HCT116 (cell line): ENCODE results near the gene KCNK2. TPM values are rescaled to one million over a fixed set of nuclear protein-coding genes. Genes with fewer than 3 reads are reported as not detected.

Experiments used
- ATAC-seq: fragments of 200-7000 bp; cut with Tn5 transposase; 2 replicates; pipeline ENCODE4 v1.9.1; 2020; ENCODE audit warnings: mild to moderate bottlenecking, moderate library complexity
- BruUV-seq: library from RNA; stranded (reverse); fragments of 400-500 nt; replicated peaks from 2 replicates; lab custom pipeline; 2021; lab: Mats Ljungman, UMichigan
- CTCF ChIA-PET: fragments of 300-600 bp; sonication (Branson Sonifier 250); formaldehyde crosslinking; loops from one replicate; lab custom pipeline; 2021; ENCODE audit warnings: antibody characterized with exemption; lab: Charles Lee
- POLR2A ChIA-PET: fragments of 300-600, 350-600 bp; sonication (Branson Sonifier 250); formaldehyde crosslinking; loops from one replicate; lab custom pipeline; 2021; ENCODE audit warnings: antibody characterized with exemption; lab: Charles Lee
- RAD21 ChIA-PET, 2 experiments: fragments of 300-600 bp; sonication (Branson Sonifier 250); formaldehyde crosslinking; loops; one replicate each; lab custom pipeline; 2023; ENCODE audit warnings: low total read pairs in 2 of 2; ENCODE audit not compliant: uncharacterized antibody in 2 of 2, unreplicated experiment in 2 of 2, low non-redundant PET in 1 of 2; lab: Charles Lee
- DNase-seq: peaks from one replicate; pipeline ENCODE4 v3.0.0-alpha.2; 2010; ENCODE audit warnings: low read depth, low spot score
- H2AFZ ChIP-seq: fragments of 200-600 bp; shearing (Covaris generic), sonication (generic); 2 replicates; pipeline ENCODE4 v1.6.1; 2017; ENCODE audit warnings: low read depth, mixed run types, mixed read lengths, antibody characterized with exemption, low read length; ENCODE audit not compliant: poor library complexity, severe bottlenecking
- H3K27ac ChIP-seq: 2 replicates; pipeline ENCODE4 v1.5.1; 2012; ENCODE audit warnings: low read depth, low read length
- H3K27me3 ChIP-seq: fragments of 200-600 bp; sonication (generic); 2 replicates; pipeline ENCODE4 v1.6.1; 2016; ENCODE audit warnings: mixed run types, low read length, mixed read lengths; ENCODE audit not compliant: insufficient read depth
- H3K36me3 ChIP-seq, 2 experiments: fragments of 200-500 bp in 1 of 2; fragments of 200-600 bp in 1 of 2; sonication (Bioruptor generic) in 1 of 2; sonication (generic) in 1 of 2; 2 replicates each; pipeline versions ENCODE4 v1.5.1 to v1.6.1; 2014 to 2016; ENCODE audit warnings: low read length in 2 of 2, inconsistent platforms in 1 of 2, mixed read lengths in 1 of 2, mixed run types in 1 of 2; ENCODE audit not compliant: insufficient read depth in 2 of 2, control insufficient read depth in 1 of 2
- H3K4me1 ChIP-seq, 2 experiments: fragments of 200-600 bp in 1 of 2; sonication (generic) in 1 of 2; 2 replicates each; pipeline versions ENCODE4 v1.5.1 to v1.6.1; 2012 to 2017; ENCODE audit warnings: low read length in 2 of 2, inconsistent platforms in 1 of 2, mild to moderate bottlenecking in 1 of 2, mixed read lengths in 1 of 2, mixed run types in 1 of 2, moderate library complexity in 1 of 2; ENCODE audit not compliant: insufficient read depth in 2 of 2, control insufficient read depth in 1 of 2
- H3K4me2 ChIP-seq: fragments of 200-600 bp; sonication (generic); 2 replicates; pipeline ENCODE4 v1.6.1; 2017; ENCODE audit warnings: mixed run types, low read length, mixed read lengths
- H3K4me3 ChIP-seq, 2 experiments: fragments of 200-600 bp in 1 of 2; sonication (generic) in 1 of 2; replicated peaks in 1 of 2; 2 replicates each; pipeline ENCODE4 v1.5.1; 2011 to 2016; ENCODE audit warnings: low read length in 2 of 2, control low read depth in 1 of 2, low read depth in 1 of 2, mild to moderate bottlenecking in 1 of 2, mixed read lengths in 1 of 2, mixed run types in 1 of 2
- H3K79me2 ChIP-seq: fragments of 200-600 bp; sonication (generic); 2 replicates; pipeline ENCODE4 v1.6.1; 2017; ENCODE audit warnings: mild to moderate bottlenecking, mixed run types, low read length, moderate library complexity, mixed read lengths; ENCODE audit not compliant: insufficient read depth
- H3K9ac ChIP-seq: fragments of 200-600 bp; sonication (generic); 2 replicates; pipeline ENCODE4 v1.6.1; 2016; ENCODE audit warnings: low read length, mixed read lengths
- H3K9me2 ChIP-seq: fragments of 200-600 bp; sonication (generic), shearing (Covaris generic); 2 replicates; pipeline ENCODE4 v1.6.1; 2017; ENCODE audit warnings: mixed run types, mild to moderate bottlenecking, moderate library complexity; ENCODE audit not compliant: insufficient read depth
- H3K9me3 ChIP-seq, 2 experiments: fragments of 200-500 bp in 1 of 2; fragments of 200-600 bp in 1 of 2; sonication (Bioruptor generic) in 1 of 2; sonication (generic) in 1 of 2; 2 replicates each; pipeline ENCODE4 v1.6.1; 2014 to 2017; ENCODE audit warnings: low read length in 2 of 2, mixed read lengths in 2 of 2, inconsistent platforms in 1 of 2, low read depth in 1 of 2, mild to moderate bottlenecking in 1 of 2, mixed run types in 1 of 2, moderate library complexity in 1 of 2; ENCODE audit not compliant: control insufficient read depth in 1 of 2, insufficient read depth in 1 of 2
- H4K20me1 ChIP-seq: fragments of 200-600 bp; sonication (generic), shearing (Covaris generic); 2 replicates; pipeline ENCODE4 v1.6.1; 2017; ENCODE audit warnings: mixed run types, mild to moderate bottlenecking, moderate library complexity; ENCODE audit not compliant: insufficient read depth
- CBX3 ChIP-seq: IDR thresholded peaks from 2 replicates; pipeline ENCODE4 v1.6.1; 2012; ENCODE audit warnings: low read depth
- CEBPB ChIP-seq: IDR thresholded peaks from 2 replicates; pipeline ENCODE4 v1.6.1; 2012; ENCODE audit warnings: low read depth
- CTCF ChIP-seq, 3 experiments: fragments of 200-600 bp in 1 of 3; sonication (generic) in 1 of 3; IDR thresholded peaks in 2 of 3; conservative IDR thresholded peaks in 1 of 3; 2 replicates each; pipeline ENCODE4 v1.5.1; 2012 to 2017; ENCODE audit warnings: low read depth in 2 of 3, low read length in 2 of 3, antibody characterized with exemption in 1 of 3, borderline replicate concordance in 1 of 3, control low read depth in 1 of 3, mild to moderate bottlenecking in 1 of 3, mixed read lengths in 1 of 3, mixed run types in 1 of 3, moderate library complexity in 1 of 3; ENCODE audit not compliant: insufficient read depth in 1 of 3
- EGR1 ChIP-seq: IDR thresholded peaks from 2 replicates; pipeline ENCODE4 v1.6.1; 2012; ENCODE audit warnings: low read depth
- ELF1 ChIP-seq: IDR thresholded peaks from 2 replicates; pipeline ENCODE4 v1.6.1; 2012; ENCODE audit warnings: low read depth, borderline replicate concordance
- EZH2phosphoT487 ChIP-seq: fragments of 200-600 bp; IDR thresholded peaks from 2 replicates; pipeline ENCODE4 v1.6.1; 2018; ENCODE audit warnings: antibody characterized with exemption, borderline replicate concordance
- JUND ChIP-seq: IDR thresholded peaks from 2 replicates; pipeline ENCODE4 v1.6.1; 2012
- POLR2A ChIP-seq: IDR thresholded peaks from 2 replicates; pipeline ENCODE4 v1.7.0; 2011; ENCODE audit warnings: borderline replicate concordance; ENCODE audit not compliant: insufficient read depth, insufficient read length; ENCODE audit errors: extremely low read depth
- POLR2AphosphoS5 ChIP-seq: IDR thresholded peaks from 2 replicates; pipeline ENCODE4 v1.6.1; 2011; ENCODE audit warnings: mild to moderate bottlenecking, low read depth, low read length, moderate library complexity
- RAD21 ChIP-seq: IDR thresholded peaks from 2 replicates; pipeline ENCODE4 v1.6.1; 2012; ENCODE audit warnings: low read depth, mild to moderate bottlenecking
- SIN3A ChIP-seq: IDR thresholded peaks from 2 replicates; pipeline ENCODE4 v1.6.1; 2012; ENCODE audit warnings: low read depth
- SP1 ChIP-seq: IDR thresholded peaks from 2 replicates; pipeline ENCODE4 v1.6.1; 2012; ENCODE audit warnings: low read depth
- SRF ChIP-seq: IDR thresholded peaks from 2 replicates; pipeline ENCODE4 v1.6.1; 2012; ENCODE audit warnings: low read depth
- ZNF274 ChIP-seq: fragments of 200-500 bp; sonication (Bioruptor generic); IDR thresholded peaks from 2 replicates; pipeline ENCODE4 v1.6.1; 2014; ENCODE audit warnings: mild to moderate bottlenecking, low read depth, low read length, inconsistent platforms
- intact Hi-C: fragments of 100-400 bp; cut with micrococcal nuclease; formaldehyde crosslinking; loops from 2 replicates; pipeline ENCODE4 v1.10.0; 2022
- total RNA-seq: library from RNA; stranded (reverse); gene quantifications from one replicate; pipeline ENCODE4 v1.2.1, GENCODE V29; 2021; ENCODE audit not compliant: unreplicated experiment
- TF ChIP-seq, protein P1 (sequence below): IDR thresholded peaks from 2 replicates; pipeline ENCODE4 v1.6.1; 2012
- TF ChIP-seq, protein P2 (sequence below): IDR thresholded peaks from 2 replicates; pipeline ENCODE4 v1.6.1; 2011; ENCODE audit warnings: mild to moderate bottlenecking, low read length, moderate library complexity; ENCODE audit not compliant: insufficient replicate concordance; ENCODE audit errors: extremely low read depth
- TF ChIP-seq, protein P3 (sequence below): IDR thresholded peaks from 2 replicates; pipeline ENCODE4 v1.6.1; 2012; ENCODE audit warnings: low read depth

KCNK2 gene
- total RNA-seq, 1 experiment from 2014 or later = 0.27 TPM

- TF ChIP-seq POLR2AphosphoS5 (no peak), ELF1 (no peak), POLR2A (no peak), JUND (no peak)
Measured at GRCh38 chr1:215282557-215282956, 200.0 kb downstream of the KCNK2 start (continued).

- TF ChIP-seq RAD21 (no peak), CTCF (IDR thresholded peaks at IDR 0.05 in 2 of 3, conservative IDR thresholded peaks at IDR 0.05 in 1 of 3; ENCODE audit: borderline replicate concordance in 1 of 3, insufficient read depth in 1 of 3, low read depth in 2 of 3, low read length in 2 of 3) (no peak), CBX3 (no peak), ZNF274 (no peak), CEBPB (no peak), SRF (no peak), EGR1 (no peak), EZH2phosphoT487 (no peak), ELF1 (no peak), SP1 (no peak), POLR2A (no peak), POLR2AphosphoS5 (no peak), JUND (no peak), SIN3A (no peak)
- TF ChIP-seq, protein P1, sequence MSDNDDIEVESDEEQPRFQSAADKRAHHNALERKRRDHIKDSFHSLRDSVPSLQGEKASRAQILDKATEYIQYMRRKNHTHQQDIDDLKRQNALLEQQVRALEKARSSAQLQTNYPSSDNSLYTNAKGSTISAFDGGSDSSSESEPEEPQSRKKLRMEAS = no peak
- TF ChIP-seq, protein P2, sequence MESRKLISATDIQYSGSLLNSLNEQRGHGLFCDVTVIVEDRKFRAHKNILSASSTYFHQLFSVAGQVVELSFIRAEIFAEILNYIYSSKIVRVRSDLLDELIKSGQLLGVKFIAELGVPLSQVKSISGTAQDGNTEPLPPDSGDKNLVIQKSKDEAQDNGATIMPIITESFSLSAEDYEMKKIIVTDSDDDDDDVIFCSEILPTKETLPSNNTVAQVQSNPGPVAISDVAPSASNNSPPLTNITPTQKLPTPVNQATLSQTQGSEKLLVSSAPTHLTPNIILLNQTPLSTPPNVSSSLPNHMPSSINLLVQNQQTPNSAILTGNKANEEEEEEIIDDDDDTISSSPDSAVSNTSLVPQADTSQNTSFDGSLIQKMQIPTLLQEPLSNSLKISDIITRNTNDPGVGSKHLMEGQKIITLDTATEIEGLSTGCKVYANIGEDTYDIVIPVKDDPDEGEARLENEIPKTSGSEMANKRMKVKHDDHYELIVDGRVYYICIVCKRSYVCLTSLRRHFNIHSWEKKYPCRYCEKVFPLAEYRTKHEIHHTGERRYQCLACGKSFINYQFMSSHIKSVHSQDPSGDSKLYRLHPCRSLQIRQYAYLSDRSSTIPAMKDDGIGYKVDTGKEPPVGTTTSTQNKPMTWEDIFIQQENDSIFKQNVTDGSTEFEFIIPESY = no peak
- TF ChIP-seq, protein P3, sequence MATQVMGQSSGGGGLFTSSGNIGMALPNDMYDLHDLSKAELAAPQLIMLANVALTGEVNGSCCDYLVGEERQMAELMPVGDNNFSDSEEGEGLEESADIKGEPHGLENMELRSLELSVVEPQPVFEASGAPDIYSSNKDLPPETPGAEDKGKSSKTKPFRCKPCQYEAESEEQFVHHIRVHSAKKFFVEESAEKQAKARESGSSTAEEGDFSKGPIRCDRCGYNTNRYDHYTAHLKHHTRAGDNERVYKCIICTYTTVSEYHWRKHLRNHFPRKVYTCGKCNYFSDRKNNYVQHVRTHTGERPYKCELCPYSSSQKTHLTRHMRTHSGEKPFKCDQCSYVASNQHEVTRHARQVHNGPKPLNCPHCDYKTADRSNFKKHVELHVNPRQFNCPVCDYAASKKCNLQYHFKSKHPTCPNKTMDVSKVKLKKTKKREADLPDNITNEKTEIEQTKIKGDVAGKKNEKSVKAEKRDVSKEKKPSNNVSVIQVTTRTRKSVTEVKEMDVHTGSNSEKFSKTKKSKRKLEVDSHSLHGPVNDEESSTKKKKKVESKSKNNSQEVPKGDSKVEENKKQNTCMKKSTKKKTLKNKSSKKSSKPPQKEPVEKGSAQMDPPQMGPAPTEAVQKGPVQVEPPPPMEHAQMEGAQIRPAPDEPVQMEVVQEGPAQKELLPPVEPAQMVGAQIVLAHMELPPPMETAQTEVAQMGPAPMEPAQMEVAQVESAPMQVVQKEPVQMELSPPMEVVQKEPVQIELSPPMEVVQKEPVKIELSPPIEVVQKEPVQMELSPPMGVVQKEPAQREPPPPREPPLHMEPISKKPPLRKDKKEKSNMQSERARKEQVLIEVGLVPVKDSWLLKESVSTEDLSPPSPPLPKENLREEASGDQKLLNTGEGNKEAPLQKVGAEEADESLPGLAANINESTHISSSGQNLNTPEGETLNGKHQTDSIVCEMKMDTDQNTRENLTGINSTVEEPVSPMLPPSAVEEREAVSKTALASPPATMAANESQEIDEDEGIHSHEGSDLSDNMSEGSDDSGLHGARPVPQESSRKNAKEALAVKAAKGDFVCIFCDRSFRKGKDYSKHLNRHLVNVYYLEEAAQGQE = no peak
- Histone ChIP-seq H3K9me2 (no peaks in the 10 kb centered on the region), H3K4me3 (no peak overlapping the region), H3K4me1 (no peaks in the 10 kb centered on the region), H3K79me2 (no peaks in the 10 kb centered on the region), H3K36me3 (no peaks in the 10 kb centered on the region), H3K4me2 (no peak overlapping the region), H3K9me3 (no peaks in the 10 kb centered on the region), H3K27me3 (no peaks in the 10 kb centered on the region), H3K9ac (no peak overlapping the region), H3K27ac (no peak overlapping the region), H4K20me1 (no peaks in the 10 kb centered on the region), H2AFZ (no peak overlapping the region)
- DNase-seq (no peak), ATAC-seq (no peak)
- ChIA-PET POLR2A (no interaction called here), CTCF (no interaction called here), RAD21 (no interaction called here)
- BruUV-seq = no TSS peak
- intact Hi-C loops = no loop called here
Measured at GRCh38 chr1:215285013-215285800, 202.7 kb downstream of the KCNK2 start.
